GM18907 (cell line): ENCODE results near the gene CCNQ.

ENCODE experiments used
- ATAC-seq: cut with Tn5 transposase; IDR thresholded peaks from one replicate; pipeline ENCODE4 v1.9.1; 2021; ENCODE audit warnings: mild to moderate bottlenecking, moderate library complexity; ENCODE audit not compliant: unreplicated experiment

CCNQ gene

DNA sequence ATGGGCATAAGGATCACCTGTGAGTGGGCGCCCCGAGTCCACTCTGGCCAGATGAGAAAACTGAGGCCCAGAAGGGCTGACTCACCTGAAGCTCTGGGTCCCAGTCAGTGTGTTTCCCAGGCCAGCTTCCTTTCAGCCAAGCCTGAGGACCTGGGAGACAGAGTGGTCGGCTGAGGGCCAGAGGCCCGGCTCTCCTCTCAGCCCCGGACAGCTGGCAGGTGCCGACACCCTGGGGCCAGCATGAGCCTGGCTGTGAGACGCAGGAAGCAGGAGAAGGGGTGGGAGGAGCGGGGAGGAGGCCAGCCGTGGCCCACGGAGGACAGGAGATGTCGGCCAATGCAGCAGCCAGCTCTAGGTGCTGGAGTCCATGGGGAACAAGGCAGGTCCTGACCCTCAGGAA, 52.6 kb downstream of the CCNQ start:
- no peak for ATAC-seq

DNA sequence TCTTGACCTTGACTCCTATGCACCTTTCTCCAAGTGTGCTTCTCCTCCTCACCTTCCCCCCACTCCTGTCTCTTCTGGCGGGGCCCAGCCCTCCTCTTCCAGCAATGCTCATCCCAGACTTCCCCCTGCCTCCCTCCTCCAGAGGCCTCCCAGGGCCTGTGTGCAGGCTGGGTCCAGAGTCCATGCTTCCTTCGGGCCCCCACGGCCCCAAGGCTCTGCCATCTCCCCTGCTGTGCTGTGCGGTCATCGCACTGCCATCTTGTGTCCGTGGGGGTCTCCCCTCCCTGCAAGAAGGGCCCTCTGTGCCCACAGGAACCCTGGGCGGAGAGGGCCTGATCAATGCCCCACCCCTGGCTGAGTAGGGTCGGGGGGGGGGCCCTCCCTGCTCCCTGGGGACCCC, 54.2 kb downstream of the CCNQ start:
- no peak for ATAC-seq

DNA sequence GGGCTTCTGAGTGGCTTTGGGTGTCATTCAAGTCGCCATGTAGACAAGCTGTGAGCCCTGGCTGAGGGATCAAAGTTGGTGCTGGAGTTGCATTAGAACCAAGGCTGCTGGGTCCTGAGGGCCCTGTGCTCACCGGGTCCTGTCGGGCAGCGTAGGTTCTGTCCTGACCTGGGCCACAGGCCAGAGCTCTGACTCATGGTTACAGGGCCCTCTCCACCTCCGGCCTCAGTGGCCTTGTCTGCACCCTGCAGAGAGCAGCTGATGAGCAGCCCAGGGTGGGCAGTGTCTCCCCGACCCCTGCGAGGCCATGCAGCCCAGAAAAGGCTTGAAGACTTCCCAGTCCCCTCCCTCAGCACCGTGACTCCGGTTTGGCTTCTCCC, 59.0 kb downstream of the CCNQ start:
- ATAC-seq = no peak

DNA sequence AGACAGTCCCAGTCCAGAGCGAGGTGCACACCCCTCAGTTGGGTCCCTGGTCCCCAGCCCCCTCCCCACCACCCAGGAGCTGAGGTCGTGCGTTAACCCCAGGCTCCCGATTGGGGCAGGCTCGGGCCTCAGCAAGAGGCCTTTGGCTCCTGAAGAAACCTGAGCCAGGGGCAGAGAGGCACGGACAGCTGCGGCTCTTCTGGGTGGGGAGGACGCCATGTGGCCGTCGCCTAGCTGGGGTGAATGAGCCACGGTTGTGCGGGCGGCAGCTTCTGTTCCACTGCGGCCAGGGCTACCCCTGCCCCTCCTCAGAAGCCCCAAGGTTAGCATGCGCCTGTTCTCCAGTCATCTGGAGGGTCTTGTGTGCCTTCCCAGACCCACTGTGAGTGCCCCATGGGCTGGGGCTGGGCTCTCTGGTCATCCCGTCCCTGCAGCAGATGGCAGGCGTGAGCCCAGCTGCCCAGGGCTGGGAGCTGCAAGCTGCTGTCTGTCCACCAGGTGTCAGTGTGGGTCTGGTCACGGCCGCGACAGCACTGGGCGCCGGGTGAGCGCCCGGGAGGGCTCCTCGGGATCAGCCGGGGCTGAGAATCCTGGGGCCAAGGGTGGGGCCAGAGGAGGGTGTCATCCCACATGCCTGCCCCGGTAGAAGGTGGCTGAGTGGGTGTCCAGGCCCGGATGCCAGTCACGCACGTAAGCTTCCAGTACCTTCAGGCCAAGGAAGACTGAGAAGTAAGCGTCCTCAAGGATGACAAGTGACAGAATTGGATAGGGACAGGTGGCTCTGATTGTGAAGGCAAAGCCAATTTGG, 59.6 kb downstream of the CCNQ start:
- peak; percentile 82 for ATAC-seq

DNA sequence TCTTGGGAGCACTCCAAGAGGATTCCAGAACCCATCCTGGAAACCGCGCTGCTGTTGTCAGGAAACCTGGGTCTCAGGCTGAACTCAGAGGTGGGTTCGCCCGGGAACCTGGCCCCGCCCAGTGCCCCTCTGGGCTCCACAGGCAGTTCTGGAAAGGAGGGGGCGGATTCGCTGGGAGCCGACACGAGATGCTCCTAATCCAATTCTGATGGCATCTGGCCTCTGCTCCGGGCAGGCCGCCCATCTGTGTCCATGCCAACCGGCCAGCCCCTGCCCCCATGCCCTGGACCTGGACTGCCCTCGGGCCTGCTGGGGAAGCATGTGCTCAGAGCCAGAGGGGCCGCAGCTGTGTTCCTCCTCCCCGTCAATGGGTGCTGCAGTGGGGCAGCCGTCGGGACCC, 60.5 kb downstream of the CCNQ start:
- no peak for ATAC-seq
